Neuronal stem cell (in vitro differentiated cells): Measurements from ENCODE around the gene AATK.

ENCODE experiments used
- DNase-seq: peaks from one replicate; pipeline ENCODE4 v3.0.0-alpha.2; 2013; ENCODE audit warnings: low spot score
- H2AFZ ChIP-seq: one replicate; pipeline ENCODE4 v1.6.1; 2013; ENCODE audit warnings: mild to moderate bottlenecking, low read length, inconsistent platforms
- H2AK5ac ChIP-seq: 2 replicates; pipeline ENCODE4 v1.6.1; 2013; ENCODE audit warnings: low read depth, mild to moderate bottlenecking, inconsistent platforms, low read length, moderate library complexity, mixed read lengths
- H2BK120ac ChIP-seq: 2 replicates; pipeline ENCODE4 v1.6.1; 2013; ENCODE audit warnings: low read depth, mild to moderate bottlenecking, inconsistent platforms, low read length, moderate library complexity, mixed read lengths
- H2BK12ac ChIP-seq: one replicate; pipeline ENCODE4 v1.6.1; 2013; ENCODE audit warnings: low read length, inconsistent platforms
- H2BK15ac ChIP-seq: 2 replicates; pipeline ENCODE4 v1.6.1; 2013; ENCODE audit warnings: mild to moderate bottlenecking, low read length, inconsistent platforms, mixed read lengths
- H2BK5ac ChIP-seq: one replicate; pipeline ENCODE4 v1.6.1; 2013; ENCODE audit warnings: inconsistent platforms, mild to moderate bottlenecking, low read length, moderate library complexity
- H3K14ac ChIP-seq: one replicate; pipeline ENCODE4 v1.6.1; 2013; ENCODE audit warnings: low read length, inconsistent platforms
- H3K18ac ChIP-seq: 2 replicates; pipeline ENCODE4 v1.6.1; 2013; ENCODE audit warnings: low read length, inconsistent platforms
- H3K23ac ChIP-seq: 2 replicates; pipeline ENCODE4 v1.6.1; 2013; ENCODE audit warnings: low read depth, mild to moderate bottlenecking, mixed read lengths, low read length, inconsistent platforms; ENCODE audit not compliant: poor library complexity
- H3K27ac ChIP-seq: replicated peaks from 3 replicates; pipeline ENCODE4 v1.5.1; 2013; ENCODE audit warnings: low read length, inconsistent platforms
- H3K27me3 ChIP-seq, 3 experiments: 2 replicates each; pipeline ENCODE4 v1.6.1; 2013; ENCODE audit warnings: low read length in 3 of 3, mild to moderate bottlenecking in 2 of 3, inconsistent platforms in 1 of 3, low read depth in 1 of 3, mixed read lengths in 1 of 3, moderate library complexity in 1 of 3; ENCODE audit not compliant: control insufficient read depth in 3 of 3, insufficient read depth in 3 of 3
- H3K36me3 ChIP-seq, 2 donors: replicated peaks in 1 of 2; 2 replicates each; pipeline ENCODE4 v1.6.1; 2013; ENCODE audit warnings: low read length in 2 of 2; ENCODE audit not compliant: control insufficient read depth in 2 of 2, insufficient read depth in 2 of 2
- H3K4ac ChIP-seq: 2 replicates; pipeline ENCODE4 v1.6.1; 2013; ENCODE audit warnings: inconsistent platforms, mild to moderate bottlenecking, low read length, moderate library complexity
- H3K4me1 ChIP-seq, 2 donors: 1 replicate in 1 of 2; 2 replicates in 1 of 2; pipeline ENCODE4 v1.6.1; 2013; ENCODE audit warnings: low read length in 2 of 2, low read depth in 1 of 2; ENCODE audit not compliant: control insufficient read depth in 2 of 2, insufficient read depth in 1 of 2
- H3K4me2 ChIP-seq: one replicate; pipeline ENCODE4 v1.6.1; 2013; ENCODE audit warnings: mild to moderate bottlenecking, low read length, inconsistent platforms; ENCODE audit not compliant: insufficient read depth, poor library complexity, severe bottlenecking
- H3K4me3 ChIP-seq, 2 donors: 2 replicates each; pipeline ENCODE4 v1.5.1; 2013; ENCODE audit warnings: low read length in 2 of 2, mild to moderate bottlenecking in 2 of 2, inconsistent platforms in 1 of 2, moderate library complexity in 1 of 2
- H3K79me1 ChIP-seq: one replicate; pipeline ENCODE4 v1.6.1; 2013; ENCODE audit warnings: low read depth, mild to moderate bottlenecking, inconsistent platforms, low read length, moderate library complexity
- H3K9ac ChIP-seq: one replicate; pipeline ENCODE4 v1.6.1; 2013; ENCODE audit warnings: mild to moderate bottlenecking, low read depth, low read length, inconsistent platforms; ENCODE audit not compliant: poor library complexity
- H3K9me3 ChIP-seq, 2 donors: replicated peaks in 1 of 2; 2 replicates each; pipeline versions ENCODE3 to v1.6.1; 2013; ENCODE audit warnings: low read length in 2 of 2, mild to moderate bottlenecking in 2 of 2, inconsistent platforms in 1 of 2, low read depth in 1 of 2, mixed read lengths in 1 of 2, moderate library complexity in 1 of 2; ENCODE audit not compliant: control insufficient read depth in 2 of 2, insufficient read depth in 1 of 2
- H4K8ac ChIP-seq: one replicate; pipeline ENCODE4 v1.6.1; 2013; ENCODE audit warnings: low read depth, mild to moderate bottlenecking, inconsistent platforms, low read length, moderate library complexity
- H4K91ac ChIP-seq: one replicate; pipeline ENCODE4 v1.6.1; 2013; ENCODE audit warnings: low read length, low read depth, mild to moderate bottlenecking, inconsistent platforms; ENCODE audit not compliant: poor library complexity
- WGBS, 2 donors: extraction: QIAGEN DNeasy Blood & Tissue Kit; methylation state at CpG; one replicate each; pipeline ENCODE4 v1.1.7; 2013; ENCODE audit warnings: missing lambda C conversion rate in 2 of 2, mixed read lengths in 1 of 2; ENCODE audit not compliant: insufficient read length in 2 of 2, insufficient replicate concordance in 1 of 2; ENCODE audit errors: extremely low coverage in 2 of 2; 5-methylcytosine and 5-hydroxymethylcytosine counted together

The AATK gene

DNA sequence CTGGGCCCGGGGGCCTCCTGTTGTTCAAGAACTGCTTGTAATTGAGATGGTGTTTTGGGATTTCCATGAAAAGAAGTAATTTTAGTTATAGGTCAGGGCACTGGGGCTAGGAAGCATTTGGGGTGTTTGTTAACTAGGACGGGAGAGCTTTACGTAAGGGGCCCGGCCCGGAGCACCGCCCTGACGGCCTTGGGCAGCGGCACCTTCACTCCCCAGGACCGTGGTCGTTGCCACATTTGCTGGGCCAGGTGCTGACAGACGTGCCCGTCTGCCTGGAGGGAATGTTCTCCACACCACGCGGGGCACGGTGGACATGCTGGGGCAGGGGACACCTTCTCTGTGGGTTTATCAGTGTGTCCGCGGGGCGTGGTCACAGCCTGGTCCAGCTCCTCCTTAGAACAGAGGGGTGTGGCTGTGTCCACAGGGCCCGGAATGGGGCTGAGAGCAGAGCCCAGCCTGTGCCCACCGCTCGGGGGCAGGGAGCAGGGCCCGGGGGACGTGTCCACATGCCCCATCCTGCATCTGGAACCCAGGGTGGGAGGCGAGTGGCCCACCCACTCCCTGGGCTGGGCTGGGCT lies 73.4 kb downstream of the AATK start:
- peaks cover 10 to 21% of the 10 kb centered on the region in 2 donors for H3K36me3 ChIP-seq
- H4K8ac ChIP-seq = no peak overlapping the region
- peak overlapping the region; percentile 95 for H2BK12ac ChIP-seq
- peak overlapping the region; percentile 90 for H3K4ac ChIP-seq
- H3K14ac ChIP-seq = no peak overlapping the region
- peak overlapping the region; percentile 70 for H2AK5ac ChIP-seq
- no peak overlapping the region for H3K9ac ChIP-seq
- no peak overlapping the region for H2AFZ ChIP-seq
- no peak overlapping the region for H3K27ac ChIP-seq
- no peak overlapping the region for H4K91ac ChIP-seq
- H3K79me1 ChIP-seq = peaks cover 3% of the 10 kb centered on the region
- H3K23ac ChIP-seq = peak overlapping the region; percentile 92
- H3K4me2 ChIP-seq = no peak overlapping the region
- DNase-seq = no peak
- H3K18ac ChIP-seq = peak overlapping the region; percentile 91
- no CpG with 5 or more reads among the region's 24 CpGs for WGBS, 2 donors
- H2BK5ac ChIP-seq = peak overlapping the region; percentile 77
- no peaks in the 10 kb centered on the region for H3K9me3 ChIP-seq
- H3K27me3 ChIP-seq = no peaks in the 10 kb centered on the region
- no peak overlapping the region for H3K4me3 ChIP-seq
- peak overlapping the region; percentile 96 for H2BK120ac ChIP-seq
- H3K4me1 ChIP-seq = peaks cover 45 to 56% of the 10 kb centered on the region in 2 donors
- H2BK15ac ChIP-seq = peak overlapping the region; percentile 92

DNA sequence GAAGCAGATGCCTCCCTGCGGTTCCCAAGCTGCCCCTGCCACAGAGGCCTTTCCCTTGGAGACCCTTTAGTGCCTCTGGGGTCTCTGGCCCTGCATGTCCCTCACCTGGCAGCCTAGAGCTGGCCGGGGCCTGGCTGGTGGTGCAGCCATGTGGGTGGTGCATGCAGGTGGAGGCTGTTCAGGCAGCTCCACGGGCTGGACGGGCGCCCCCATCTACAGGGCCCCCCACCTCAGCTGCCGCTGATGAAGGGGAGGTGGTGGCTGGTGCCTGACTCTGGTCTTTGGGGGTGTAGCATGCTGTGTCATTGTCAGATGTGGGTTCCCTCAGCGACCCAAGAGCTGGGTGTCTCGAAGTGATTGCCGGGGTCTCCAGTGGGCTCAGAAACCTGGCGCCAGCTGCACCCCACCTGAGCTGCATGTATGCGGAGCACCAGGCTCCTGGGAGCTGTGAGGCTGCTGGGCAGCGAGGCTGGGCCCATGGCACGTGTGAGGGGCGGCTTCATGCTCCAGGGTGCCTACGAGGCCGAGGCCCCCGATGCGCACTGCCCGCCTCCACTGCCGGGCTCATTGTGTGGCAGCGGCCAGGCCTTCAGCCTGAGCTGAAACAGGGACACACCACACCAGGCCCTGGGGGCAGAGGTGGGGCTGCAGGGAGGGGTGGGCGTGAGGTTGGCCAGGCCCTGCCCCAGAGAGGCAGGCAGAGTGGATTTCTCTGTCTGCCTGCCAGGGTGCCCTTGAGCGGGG lies 74.1 kb downstream of the AATK start:
- peak overlapping the region; percentile 74 for H3K9ac ChIP-seq
- peaks cover 11 to 28% of the 10 kb centered on the region in 2 donors for H3K36me3 ChIP-seq
- H4K8ac ChIP-seq = peak overlapping the region; percentile 54
- peaks cover 39 to 52% of the 10 kb centered on the region in 2 donors for H3K4me1 ChIP-seq
- peak overlapping the region; percentile 86 for H3K23ac ChIP-seq
- H4K91ac ChIP-seq = peak overlapping the region; percentile 18
- no CpG with 5 or more reads among the region's 23 CpGs for WGBS, 2 donors
- H2BK15ac ChIP-seq = peak overlapping the region; percentile 92
- no peaks in the 10 kb centered on the region for H3K9me3 ChIP-seq
- peak overlapping the region; percentile 91 for H3K18ac ChIP-seq
- H3K4me2 ChIP-seq = no peak overlapping the region
- peak overlapping the region; percentile 86 for H3K4ac ChIP-seq
- H2BK12ac ChIP-seq = peak overlapping the region; percentile 95
- peak overlapping the region; percentile 77 for H2BK5ac ChIP-seq
- no peak overlapping the region for H3K4me3 ChIP-seq
- peak overlapping the region; percentile 70 for H2AK5ac ChIP-seq
- no peaks in the 10 kb centered on the region for H3K27me3 ChIP-seq
- H3K14ac ChIP-seq = peak overlapping the region; percentile 47
- peaks cover 3% of the 10 kb centered on the region for H3K79me1 ChIP-seq
- peak overlapping the region; percentile 54 for H3K27ac ChIP-seq
- H2AFZ ChIP-seq = no peak overlapping the region
- no peak for DNase-seq
- H2BK120ac ChIP-seq = peak overlapping the region; percentile 96

DNA sequence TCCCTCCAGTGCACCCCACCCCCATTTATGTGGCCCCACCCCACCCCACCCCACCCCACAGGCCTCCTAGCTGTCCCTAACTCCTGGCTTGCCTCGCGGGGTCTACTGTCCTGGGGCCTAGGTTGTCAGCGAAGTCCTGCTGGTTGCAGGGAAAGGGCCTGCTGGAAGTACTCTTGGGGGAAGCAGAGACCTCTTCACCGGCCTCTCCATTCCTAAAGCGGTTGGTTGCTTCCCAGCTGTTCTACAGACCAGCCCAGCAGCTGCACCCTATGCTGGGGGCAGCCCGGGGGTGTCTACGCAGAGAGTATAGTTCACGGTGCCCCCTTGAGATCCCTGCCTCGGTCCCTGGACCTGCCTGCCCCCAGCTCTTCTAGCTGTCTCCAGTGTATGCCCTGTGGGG lies 74.9 kb downstream of the AATK start:
- Histone ChIP-seq H3K9ac (no peak overlapping the region), H3K14ac (no peak overlapping the region), H3K4ac (no peak overlapping the region), H3K4me3 (no peak overlapping the region), H3K9me3 (no peaks in the 10 kb centered on the region), H2BK5ac (peak overlapping the region; percentile 77), H3K18ac (peak overlapping the region; percentile 85), H2AK5ac (peak overlapping the region; percentile 70), H3K4me1 (peaks cover 32 to 44% of the 10 kb centered on the region in 2 donors), H4K91ac (no peak overlapping the region), H3K27ac (peak overlapping the region; percentile 54), H2BK120ac (no peak overlapping the region), H3K4me2 (no peak overlapping the region), H3K27me3 (no peaks in the 10 kb centered on the region), H3K23ac (peak overlapping the region; percentile 10), H3K79me1 (peaks cover 9% of the 10 kb centered on the region), H3K36me3 (peaks cover 17 to 36% of the 10 kb centered on the region in 2 donors), H2AFZ (no peak overlapping the region), H2BK15ac (peak overlapping the region; percentile 84), H4K8ac (peak overlapping the region; percentile 55), H2BK12ac (peak overlapping the region; percentile 95)
- no CpG with 5 or more reads among the region's 9 CpGs for WGBS, 2 donors
- no peak for DNase-seq
